ENCODE data around the gene PDE9A. TPM values are rescaled to one million over a fixed set of nuclear protein-coding genes. Genes with fewer than 3 reads are reported as not detected.

PDE9A gene
- 0.96 and 1.6 TPM in 2 replicates for total RNA-seq

GRCh38 chr21:42653231-42654061 is at the start of gene PDE9A:
TSS of gene PDE9A (plus strand) at chr21:42653621. CDS start at chr21:42653815, 194 bp downstream.

Other genes with a start within 250 kb of the PDE9A start
- not detected in 2 replicates for gene UBASH3A, start 249.7 kb upstream of the PDE9A start, total RNA-seq
- gene RSPH1, start 157.4 kb upstream of the PDE9A start, total RNA-seq, result 0.19 TPM in 1 of 2 replicates, not detected in the other
- 13.7 and 15.0 TPM in 2 replicates for gene SLC37A1, start 139.8 kb upstream of the PDE9A start, total RNA-seq
- 18.3 TPM in 2 replicates for gene WDR4, start 225.9 kb downstream of the PDE9A start, total RNA-seq
- 73.5 and 75.1 TPM in 2 replicates for gene NDUFV3, start 239.7 kb downstream of the PDE9A start, total RNA-seq

Data from vein endothelial cell (primary cell).